ENCODE measurements around the gene LRRC47.
"Not testable (repeated sequence)": the region's sequence is repeated elsewhere in the genome, so short reads cannot be mapped to it uniquely, and the experiment has no call there.

DNA sequence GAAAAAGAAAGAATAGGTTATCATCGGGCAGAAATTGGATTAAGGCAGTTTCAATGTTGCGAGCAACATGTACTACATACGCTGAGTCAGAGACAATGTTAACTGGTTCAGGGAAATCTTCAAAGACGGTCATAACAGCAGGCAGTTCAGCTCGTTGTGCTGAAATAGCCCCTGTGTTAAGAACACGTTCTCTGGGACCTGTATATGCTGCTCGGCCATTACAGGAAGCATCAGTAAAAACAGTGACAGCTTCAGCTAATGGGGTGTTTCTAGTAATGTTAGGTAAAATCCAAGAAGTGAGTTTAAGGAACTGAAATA lies 8.3 kb upstream of the LRRC47 start:
- TF ChIP-seq EP300, CTCF (IDR thresholded peaks at IDR 0.05): not testable (repeated sequence)

Measured in stomach (tissue), 4 donors.